ENCODE results near the gene SDK1.

Gene SDK1

DNA sequence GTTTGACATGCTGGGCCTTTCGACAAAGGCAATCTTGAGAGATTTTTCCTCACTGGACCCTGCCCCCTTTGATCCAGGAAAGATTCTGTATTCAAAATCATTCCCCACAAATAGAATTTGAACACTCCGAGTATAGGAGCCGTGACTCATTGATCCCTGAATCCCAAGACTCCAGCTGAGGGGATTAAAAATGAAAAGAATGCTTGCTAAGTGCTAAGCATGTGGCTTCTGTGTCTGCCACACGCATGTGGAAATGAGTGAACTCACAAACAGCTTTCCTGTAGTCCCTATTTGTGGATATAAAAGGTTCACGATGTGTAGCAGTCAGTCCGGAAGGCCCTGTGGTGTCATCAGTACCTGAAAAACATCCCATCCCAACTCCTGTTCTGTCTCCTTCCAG lies 674.3 kb downstream of the SDK1 start:
- Histone ChIP-seq H3K4me2 (ENCODE audit: insufficient read depth, low read length) (no peak overlapping the region), H3K27me3 (ENCODE audit: insufficient read depth, low read length, poor library complexity) (no peaks in the 10 kb centered on the region), H4K20me1 (ENCODE audit: insufficient read depth, low read length) (no peaks in the 10 kb centered on the region), H3K4me3 (ENCODE audit: low read depth in 1 of 2, low read length in 2 of 2) (no peak overlapping the region), H3K36me3 (ENCODE audit: insufficient read depth, low read length) (no peaks in the 10 kb centered on the region), H3K79me2 (ENCODE audit: insufficient read depth, low read length) (no peaks in the 10 kb centered on the region), H3K27ac (ENCODE audit: low read length) (no peak overlapping the region), H3K9ac (ENCODE audit: low read depth, low read length) (no peak overlapping the region), H3K4me1 (ENCODE audit: insufficient read depth, low read length) (no peaks in the 10 kb centered on the region), H2AFZ (ENCODE audit: low read depth, low read length) (no peak overlapping the region), H3K9me3 (ENCODE audit: insufficient read depth, low read length, severe bottlenecking) (no peaks in the 10 kb centered on the region)
- no peak for ATAC-seq (ENCODE audit: insufficient read depth, low read depth)
- no peak for TF ChIP-seq EZH2 (IDR thresholded peaks at IDR 0.05; ENCODE audit: borderline replicate concordance, low read depth, low read length, severe bottlenecking)
- TF ChIP-seq, protein P1, sequence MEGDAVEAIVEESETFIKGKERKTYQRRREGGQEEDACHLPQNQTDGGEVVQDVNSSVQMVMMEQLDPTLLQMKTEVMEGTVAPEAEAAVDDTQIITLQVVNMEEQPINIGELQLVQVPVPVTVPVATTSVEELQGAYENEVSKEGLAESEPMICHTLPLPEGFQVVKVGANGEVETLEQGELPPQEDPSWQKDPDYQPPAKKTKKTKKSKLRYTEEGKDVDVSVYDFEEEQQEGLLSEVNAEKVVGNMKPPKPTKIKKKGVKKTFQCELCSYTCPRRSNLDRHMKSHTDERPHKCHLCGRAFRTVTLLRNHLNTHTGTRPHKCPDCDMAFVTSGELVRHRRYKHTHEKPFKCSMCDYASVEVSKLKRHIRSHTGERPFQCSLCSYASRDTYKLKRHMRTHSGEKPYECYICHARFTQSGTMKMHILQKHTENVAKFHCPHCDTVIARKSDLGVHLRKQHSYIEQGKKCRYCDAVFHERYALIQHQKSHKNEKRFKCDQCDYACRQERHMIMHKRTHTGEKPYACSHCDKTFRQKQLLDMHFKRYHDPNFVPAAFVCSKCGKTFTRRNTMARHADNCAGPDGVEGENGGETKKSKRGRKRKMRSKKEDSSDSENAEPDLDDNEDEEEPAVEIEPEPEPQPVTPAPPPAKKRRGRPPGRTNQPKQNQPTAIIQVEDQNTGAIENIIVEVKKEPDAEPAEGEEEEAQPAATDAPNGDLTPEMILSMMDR (IDR thresholded peaks at IDR 0.05; ENCODE audit: borderline replicate concordance, extremely low read depth, low read length, poor library complexity, severe bottlenecking): no peak
- DNase-seq: no peak

DNA sequence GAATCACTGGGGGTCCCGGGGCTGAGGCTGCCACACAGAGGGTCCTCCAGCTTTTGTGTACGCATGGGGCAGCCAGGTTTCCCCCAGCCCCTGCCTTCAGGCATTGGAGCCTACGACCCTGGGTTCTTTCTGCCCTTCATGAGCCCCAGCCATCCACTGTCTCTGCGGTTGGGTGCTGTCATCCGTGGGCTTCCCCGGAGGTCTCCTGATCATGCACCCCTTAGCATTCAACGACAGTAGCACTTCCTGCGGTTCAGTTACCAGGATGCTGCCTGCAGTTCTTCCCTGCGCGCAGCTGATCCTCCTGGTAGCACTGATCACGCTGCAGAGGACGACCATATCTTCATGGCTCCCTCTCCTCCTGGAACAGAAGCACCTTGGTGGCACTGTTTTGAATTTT lies 676.3 kb downstream of the SDK1 start:
- H2AFZ ChIP-seq (ENCODE audit: low read depth, low read length): no peak overlapping the region
- no peak overlapping the region for H3K4me2 ChIP-seq (ENCODE audit: insufficient read depth, low read length)
- DNase-seq: no peak
- no peaks in the 10 kb centered on the region for H3K4me1 ChIP-seq (ENCODE audit: insufficient read depth, low read length)
- H4K20me1 ChIP-seq (ENCODE audit: insufficient read depth, low read length): no peaks in the 10 kb centered on the region
- no peak for TF ChIP-seq EZH2 (IDR thresholded peaks at IDR 0.05; ENCODE audit: borderline replicate concordance, low read depth, low read length, severe bottlenecking)
- TF ChIP-seq, protein P1 (IDR thresholded peaks at IDR 0.05; ENCODE audit: borderline replicate concordance, extremely low read depth, low read length, poor library complexity, severe bottlenecking): no peak
- H3K27ac ChIP-seq (ENCODE audit: low read length): no peak overlapping the region
- no peaks in the 10 kb centered on the region for H3K36me3 ChIP-seq (ENCODE audit: insufficient read depth, low read length)
- no peaks in the 10 kb centered on the region for H3K9me3 ChIP-seq (ENCODE audit: insufficient read depth, low read length, severe bottlenecking)
- H3K27me3 ChIP-seq (ENCODE audit: insufficient read depth, low read length, poor library complexity): no peaks in the 10 kb centered on the region
- H3K4me3 ChIP-seq (ENCODE audit: low read depth in 1 of 2, low read length in 2 of 2): no peak overlapping the region
- no peak for ATAC-seq (ENCODE audit: insufficient read depth, low read depth)
- H3K79me2 ChIP-seq (ENCODE audit: insufficient read depth, low read length): no peaks in the 10 kb centered on the region
- no peak overlapping the region for H3K9ac ChIP-seq (ENCODE audit: low read depth, low read length)

DNA sequence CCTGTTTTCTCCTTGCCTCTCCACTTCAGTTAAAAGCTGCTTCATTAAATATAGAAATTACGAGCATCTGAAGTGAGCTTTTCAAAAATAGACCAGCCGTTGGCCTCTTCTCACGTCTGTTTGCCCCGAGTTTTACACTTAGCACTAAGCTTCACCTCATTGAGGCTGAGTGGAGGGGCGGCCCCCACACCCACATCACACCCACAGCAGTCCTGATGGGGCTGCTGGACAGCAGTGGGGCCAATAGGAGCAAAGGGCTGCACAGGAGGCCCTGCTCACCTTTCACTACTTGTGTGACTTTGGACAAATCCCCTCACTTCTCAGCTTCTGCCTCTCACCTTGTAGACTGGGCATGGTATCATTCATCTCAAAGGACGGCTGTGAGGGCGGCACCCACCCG lies 677.8 kb downstream of the SDK1 start:
- Histone ChIP-seq H3K4me3 (ENCODE audit: low read depth in 1 of 2, low read length in 2 of 2) (no peak overlapping the region), H3K27me3 (ENCODE audit: insufficient read depth, low read length, poor library complexity) (no peaks in the 10 kb centered on the region), H3K79me2 (ENCODE audit: insufficient read depth, low read length) (no peaks in the 10 kb centered on the region), H3K4me1 (ENCODE audit: insufficient read depth, low read length) (no peaks in the 10 kb centered on the region), H4K20me1 (ENCODE audit: insufficient read depth, low read length) (no peaks in the 10 kb centered on the region), H3K9me3 (ENCODE audit: insufficient read depth, low read length, severe bottlenecking) (no peaks in the 10 kb centered on the region), H3K9ac (ENCODE audit: low read depth, low read length) (no peak overlapping the region), H2AFZ (ENCODE audit: low read depth, low read length) (no peak overlapping the region), H3K27ac (ENCODE audit: low read length) (no peak overlapping the region), H3K36me3 (ENCODE audit: insufficient read depth, low read length) (no peaks in the 10 kb centered on the region), H3K4me2 (ENCODE audit: insufficient read depth, low read length) (no peak overlapping the region)
- no peak for TF ChIP-seq EZH2 (IDR thresholded peaks at IDR 0.05; ENCODE audit: borderline replicate concordance, low read depth, low read length, severe bottlenecking)
- TF ChIP-seq, protein P1 (IDR thresholded peaks at IDR 0.05; ENCODE audit: borderline replicate concordance, extremely low read depth, low read length, poor library complexity, severe bottlenecking): no peak
- no peak for DNase-seq
- no peak for ATAC-seq (ENCODE audit: insufficient read depth, low read depth)
